LoVo (cell line): ENCODE data around the gene MAP3K4.

ENCODE experiments used
- DNase-seq: peaks from one replicate; pipeline ENCODE4 v3.0.0-alpha.2; 2016; ENCODE audit warnings: low spot score

Gene MAP3K4

GRCh38 chr6:161125591-161125990 lies 134.0 kb downstream of the MAP3K4 start:
- DNase-seq: no peak

- no peak for DNase-seq
These were observed 135.6 kb downstream of the MAP3K4 start for GRCh38 chr6:161127071-161127740.

- DNase-seq: no peak
These were observed 136.7 kb downstream of the MAP3K4 start for GRCh38 chr6:161128230-161128629.

GRCh38 chr6:161128680-161129196 lies 137.2 kb downstream of the MAP3K4 start:
- DNase-seq: no peak

GRCh38 chr6:161130541-161130940 lies 139.0 kb downstream of the MAP3K4 start:
- no peak for DNase-seq

- no peak for DNase-seq
These were observed 139.6 kb downstream of the MAP3K4 start for GRCh38 chr6:161130967-161131766.

GRCh38 chr6:161132384-161132783 lies 140.8 kb downstream of the MAP3K4 start:
- no peak for DNase-seq

GRCh38 chr6:161133963-161134362 lies 142.4 kb downstream of the MAP3K4 start:
- DNase-seq: no peak

GRCh38 chr6:161134550-161135298 lies 143.2 kb downstream of the MAP3K4 start:
- no peak for DNase-seq

- no peak for DNase-seq
These were observed 144.4 kb downstream of the MAP3K4 start for GRCh38 chr6:161135695-161136591.

GRCh38 chr6:161136655-161137054 lies 145.1 kb downstream of the MAP3K4 start:
- no peak for DNase-seq

GRCh38 chr6:161137320-161137719 lies 145.8 kb downstream of the MAP3K4 start:
- DNase-seq: no peak

- DNase-seq: no peak
These were observed 146.4 kb downstream of the MAP3K4 start for GRCh38 chr6:161137839-161138542.

GRCh38 chr6:161138543-161139303 lies 147.2 kb downstream of the MAP3K4 start:
- DNase-seq: no peak

GRCh38 chr6:161139304-161139765 lies 147.8 kb downstream of the MAP3K4 start:
- DNase-seq: no peak

- DNase-seq: no peak
These were observed 148.4 kb downstream of the MAP3K4 start for GRCh38 chr6:161139766-161140553.

GRCh38 chr6:161140554-161140875 lies 148.9 kb downstream of the MAP3K4 start:
- no peak for DNase-seq

- no peak for DNase-seq
These were observed 149.6 kb downstream of the MAP3K4 start for GRCh38 chr6:161141173-161141572.

GRCh38 chr6:161142957-161143296 lies 151.4 kb downstream of the MAP3K4 start:
- no peak for DNase-seq
